PFSK-1 (cell line): Measurements from ENCODE around the gene FGFBP1.

Experiments used
- POLR2AphosphoS5 ChIP-seq: IDR thresholded peaks from 2 replicates; pipeline ENCODE4 v1.6.1; 2012; ENCODE audit warnings: low read depth, mild to moderate bottlenecking, control low read depth, low read length, moderate library complexity
- SIN3A ChIP-seq: IDR thresholded peaks from 2 replicates; pipeline ENCODE4 v1.6.1; 2012; ENCODE audit warnings: mild to moderate bottlenecking, low read length, moderate library complexity, borderline replicate concordance; ENCODE audit not compliant: insufficient read depth
- TAF1 ChIP-seq: IDR thresholded peaks from 2 replicates; pipeline ENCODE4 v1.6.1; 2012; ENCODE audit warnings: low read length, control low read depth, borderline replicate concordance; ENCODE audit not compliant: insufficient read depth

DNA sequence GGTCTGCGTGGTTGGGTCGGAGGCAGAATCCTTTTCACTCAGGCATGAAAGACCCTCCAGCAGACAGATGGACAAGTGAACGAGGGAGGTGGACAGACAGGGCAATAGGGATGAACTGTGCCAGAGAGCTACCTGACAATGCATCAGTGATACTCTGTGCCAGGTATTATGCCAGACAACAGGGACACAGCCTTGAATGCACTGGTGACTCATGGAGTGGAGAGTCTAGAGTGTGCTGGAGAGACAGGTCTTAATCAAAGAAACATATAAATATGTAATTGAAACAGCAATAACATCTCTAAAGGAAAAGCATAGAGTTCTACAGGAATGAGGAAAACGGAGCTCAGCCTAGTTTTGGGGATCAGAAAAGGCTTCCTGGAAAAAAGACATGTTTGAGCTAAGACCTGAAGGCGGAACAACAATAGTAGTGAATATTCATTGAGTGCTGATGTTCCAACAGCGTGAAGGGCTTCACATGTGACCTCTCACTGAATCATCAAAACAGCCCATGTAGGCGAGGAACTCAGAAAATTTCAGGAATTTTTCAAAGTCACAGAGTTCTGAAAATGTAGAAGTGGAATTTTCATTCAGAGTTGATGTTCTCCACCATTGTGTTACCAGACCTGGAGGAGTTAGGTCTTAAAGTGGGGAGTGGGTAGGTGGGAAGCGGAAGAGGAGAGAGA lies 44.4 kb upstream of the FGFBP1 start:
- no peak for TF ChIP-seq TAF1
- TF ChIP-seq POLR2AphosphoS5, result no peak
- TF ChIP-seq SIN3A, result no peak
